Measurements from ENCODE around the gene TP53RK.

DNA sequence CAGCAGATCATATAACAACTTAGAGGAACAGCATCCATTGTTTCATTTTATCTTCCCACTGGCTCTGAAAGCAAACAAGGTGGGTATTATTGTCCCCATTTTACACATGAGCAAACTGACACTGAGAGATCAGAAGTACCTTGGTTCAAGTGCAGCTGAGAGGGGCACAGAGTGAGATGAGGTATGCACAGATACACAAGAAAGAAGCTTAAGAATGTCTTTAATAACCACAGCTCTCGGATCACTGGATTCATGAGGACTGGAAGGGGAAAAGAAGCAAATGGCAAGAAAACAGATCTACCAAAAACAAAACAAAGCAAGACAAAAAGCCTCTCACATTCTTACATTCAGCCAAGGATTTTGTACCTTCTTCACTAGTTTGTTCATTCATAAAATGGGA lies 30.8 kb upstream of the TP53RK start:
- TF ChIP-seq, protein P1, sequence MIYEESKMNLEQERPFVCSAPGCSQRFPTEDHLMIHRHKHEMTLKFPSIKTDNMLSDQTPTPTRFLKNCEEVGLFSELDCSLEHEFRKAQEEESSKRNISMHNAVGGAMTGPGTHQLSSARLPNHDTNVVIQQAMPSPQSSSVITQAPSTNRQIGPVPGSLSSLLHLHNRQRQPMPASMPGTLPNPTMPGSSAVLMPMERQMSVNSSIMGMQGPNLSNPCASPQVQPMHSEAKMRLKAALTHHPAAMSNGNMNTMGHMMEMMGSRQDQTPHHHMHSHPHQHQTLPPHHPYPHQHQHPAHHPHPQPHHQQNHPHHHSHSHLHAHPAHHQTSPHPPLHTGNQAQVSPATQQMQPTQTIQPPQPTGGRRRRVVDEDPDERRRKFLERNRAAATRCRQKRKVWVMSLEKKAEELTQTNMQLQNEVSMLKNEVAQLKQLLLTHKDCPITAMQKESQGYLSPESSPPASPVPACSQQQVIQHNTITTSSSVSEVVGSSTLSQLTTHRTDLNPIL (CRISPR knock-in tag; IDR thresholded peaks at IDR 0.05; ENCODE audit: low read depth), result no peak
- TF ChIP-seq ARNTL (CRISPR knock-in tag; IDR thresholded peaks at IDR 0.05; ENCODE audit: borderline replicate concordance, low read depth), result no peak
- TF ChIP-seq ISL1 (CRISPR knock-in tag; IDR thresholded peaks at IDR 0.05), result no peak
- no peak for TF ChIP-seq ZNF8 (CRISPR knock-in tag; IDR thresholded peaks at IDR 0.05)
- TF ChIP-seq, protein P2, sequence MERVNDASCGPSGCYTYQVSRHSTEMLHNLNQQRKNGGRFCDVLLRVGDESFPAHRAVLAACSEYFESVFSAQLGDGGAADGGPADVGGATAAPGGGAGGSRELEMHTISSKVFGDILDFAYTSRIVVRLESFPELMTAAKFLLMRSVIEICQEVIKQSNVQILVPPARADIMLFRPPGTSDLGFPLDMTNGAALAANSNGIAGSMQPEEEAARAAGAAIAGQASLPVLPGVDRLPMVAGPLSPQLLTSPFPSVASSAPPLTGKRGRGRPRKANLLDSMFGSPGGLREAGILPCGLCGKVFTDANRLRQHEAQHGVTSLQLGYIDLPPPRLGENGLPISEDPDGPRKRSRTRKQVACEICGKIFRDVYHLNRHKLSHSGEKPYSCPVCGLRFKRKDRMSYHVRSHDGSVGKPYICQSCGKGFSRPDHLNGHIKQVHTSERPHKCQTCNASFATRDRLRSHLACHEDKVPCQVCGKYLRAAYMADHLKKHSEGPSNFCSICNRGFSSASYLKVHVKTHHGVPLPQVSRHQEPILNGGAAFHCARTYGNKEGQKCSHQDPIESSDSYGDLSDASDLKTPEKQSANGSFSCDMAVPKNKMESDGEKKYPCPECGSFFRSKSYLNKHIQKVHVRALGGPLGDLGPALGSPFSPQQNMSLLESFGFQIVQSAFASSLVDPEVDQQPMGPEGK (CRISPR knock-in tag; IDR thresholded peaks at IDR 0.05; ENCODE audit: borderline replicate concordance), result no peak
- no peak for TF ChIP-seq RARB (CRISPR knock-in tag; IDR thresholded peaks at IDR 0.05)
- TF ChIP-seq ZFP3 (CRISPR knock-in tag; IDR thresholded peaks at IDR 0.05), result no peak
- no peak for TF ChIP-seq ESRRG (CRISPR knock-in tag; IDR thresholded peaks at IDR 0.05)
- no peak for TF ChIP-seq ZFP30 (CRISPR knock-in tag; IDR thresholded peaks at IDR 0.05)
- no peak for TF ChIP-seq TCF4 (CRISPR knock-in tag; IDR thresholded peaks at IDR 0.05; ENCODE audit: borderline replicate concordance)
- TF ChIP-seq ZNF70 (CRISPR knock-in tag; IDR thresholded peaks at IDR 0.05), result no peak
- no peak for TF ChIP-seq OSR1 (CRISPR knock-in tag; IDR thresholded peaks at IDR 0.05)
